DMS 273 treated with DMSO at 0.1 percent for 48 hours (cell line): ENCODE measurements around the gene ARSB.
"Not testable (repeated sequence)": the region's sequence is repeated elsewhere in the genome, so short reads cannot be mapped to it uniquely, and the experiment has no call there.

Source experiments
- DNase-seq: peaks from one replicate; lab custom pipeline; 2025; lab: John Stamatoyannopoulos, UW

Gene ARSB

DNA sequence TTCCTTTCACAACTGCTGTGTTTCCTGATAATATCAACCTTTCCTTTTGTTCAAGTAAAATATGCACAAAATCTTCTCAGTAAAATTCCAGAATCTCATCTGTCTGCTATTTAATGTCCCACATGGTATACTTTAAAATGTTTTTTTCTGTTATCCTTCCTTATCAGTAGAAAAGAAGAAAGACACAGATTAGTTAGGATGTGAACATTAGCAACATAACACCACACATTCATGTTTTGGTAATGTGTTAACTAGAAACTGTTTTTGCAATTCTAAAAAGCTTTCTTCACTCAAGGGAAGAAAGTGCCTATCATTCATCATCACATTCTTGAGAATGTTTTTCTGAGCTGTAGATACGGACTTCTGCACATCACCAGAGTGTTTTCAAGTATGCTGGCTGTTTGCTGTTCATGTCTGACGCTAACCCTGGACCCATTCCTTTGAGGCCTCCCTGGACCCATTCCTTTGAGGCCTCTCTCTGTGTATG lies 10.5 kb upstream of the ARSB start:
- DNase-seq: no peak

DNA sequence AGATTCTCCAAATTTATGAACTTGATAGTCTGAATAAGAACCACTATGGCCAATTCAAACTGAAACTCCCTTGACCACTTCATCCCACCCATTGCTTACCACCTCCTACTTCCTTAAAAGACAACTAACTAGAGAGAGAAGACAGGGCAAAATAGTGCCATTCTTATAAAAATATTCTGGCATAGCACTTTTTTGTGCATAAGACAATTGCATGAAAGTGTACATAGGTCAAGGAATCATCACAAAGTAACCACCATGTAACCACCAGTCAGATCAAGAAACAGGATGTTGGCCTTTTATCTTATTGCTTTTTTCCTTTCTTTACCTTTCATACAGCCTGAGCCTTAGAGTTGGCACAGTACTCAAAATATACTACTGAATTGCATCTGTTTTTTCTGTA lies 8.1 kb upstream of the ARSB start:
- no peak for DNase-seq

DNA sequence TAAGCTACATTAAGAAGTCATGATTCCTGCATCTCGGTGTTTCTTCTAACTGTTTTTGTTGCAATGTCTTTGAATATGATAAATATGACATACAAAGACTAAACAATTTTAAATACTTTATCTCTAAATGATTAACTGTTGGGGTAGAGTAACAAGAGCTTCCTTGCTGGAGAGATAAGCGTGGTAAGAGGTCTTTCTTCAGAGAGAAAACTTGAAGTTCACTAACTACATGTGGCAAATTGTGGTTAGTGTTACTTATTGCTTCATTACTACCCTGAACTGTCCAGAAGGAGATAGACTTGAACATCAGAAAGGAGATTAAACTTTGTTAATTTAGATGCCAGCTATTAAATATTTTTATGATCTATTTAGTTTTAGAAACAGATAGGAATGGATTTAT lies 7.0 kb upstream of the ARSB start:
- no peak for DNase-seq

DNA sequence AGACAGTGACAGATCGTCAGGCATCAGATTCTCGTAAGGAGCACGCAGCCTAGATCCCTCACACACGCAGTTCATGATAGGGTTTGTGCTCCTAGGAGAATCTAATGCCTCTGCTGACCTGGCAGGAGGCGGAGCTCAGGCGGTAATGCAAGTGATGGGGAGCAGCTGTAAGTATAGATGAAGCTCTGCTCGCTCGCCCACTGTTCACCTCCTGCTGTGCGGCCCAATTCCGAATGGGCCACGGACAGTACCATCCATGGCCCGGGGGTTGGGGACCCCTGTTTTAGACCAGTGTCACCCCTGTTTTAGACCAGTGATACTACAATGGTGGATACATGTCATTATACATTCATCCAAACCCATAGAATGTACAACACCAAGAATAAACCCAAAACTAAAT lies 4.0 kb upstream of the ARSB start:
- DNase-seq: no peak

DNA sequence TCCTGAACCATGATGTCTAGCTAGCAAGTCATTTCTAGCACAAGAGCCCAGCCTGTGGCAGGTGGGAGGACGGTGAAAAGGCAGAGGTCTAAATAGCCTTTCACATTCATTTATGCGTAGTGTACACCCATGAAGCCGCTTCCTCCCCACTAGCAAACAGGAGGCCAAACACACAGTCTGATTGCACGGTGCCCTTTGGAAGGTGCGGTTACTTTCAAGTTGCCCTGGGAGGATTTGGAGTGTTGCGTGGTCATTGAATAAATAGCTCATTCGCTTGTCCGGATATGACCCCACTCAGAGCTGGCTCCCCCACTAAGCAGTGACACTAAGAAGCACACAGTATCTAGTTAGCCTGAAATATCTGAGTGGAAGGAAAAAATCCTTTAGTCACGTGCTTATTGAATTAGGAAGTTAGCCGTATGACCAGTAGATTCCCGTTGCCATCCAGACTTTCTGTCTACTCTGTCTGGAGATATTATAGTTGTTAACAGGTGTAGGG lies 664 bp upstream of the ARSB start:
- DNase-seq: no peak

DNA sequence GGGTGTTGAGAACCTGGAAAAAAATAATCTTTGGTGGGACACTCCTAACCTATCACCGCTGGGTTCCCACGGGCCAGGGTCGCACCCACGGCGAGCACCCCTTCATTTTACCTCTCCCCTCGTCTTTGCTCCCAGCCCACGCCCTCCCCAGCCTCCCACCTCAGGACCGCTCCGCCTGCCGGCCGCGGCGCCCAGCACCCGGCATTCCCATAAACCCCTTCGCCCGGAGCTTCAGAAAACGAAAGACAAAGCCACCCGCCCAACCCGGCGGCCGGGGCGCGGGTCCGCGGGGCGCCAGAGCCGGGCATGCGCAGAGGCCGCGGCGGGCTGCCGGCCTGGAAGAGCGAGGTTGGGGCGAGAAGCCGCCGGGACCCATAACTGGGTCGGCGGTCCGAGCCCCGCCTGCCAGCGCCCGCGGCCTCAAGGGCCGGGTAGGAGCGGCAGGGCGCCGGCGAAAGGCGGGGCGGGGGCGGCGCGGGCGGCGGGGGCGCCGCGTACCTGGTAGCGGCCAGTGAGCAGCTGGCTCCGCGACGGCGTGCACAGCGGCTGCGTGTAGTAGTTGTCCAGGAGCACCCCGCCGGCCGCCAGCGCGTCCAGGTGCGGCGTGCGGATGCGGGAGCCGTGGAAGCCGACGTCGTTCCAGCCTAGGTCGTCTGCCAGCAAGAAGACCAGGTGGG lies 533 bp downstream of the ARSB start:
- peak; percentile 70 for DNase-seq

DNA sequence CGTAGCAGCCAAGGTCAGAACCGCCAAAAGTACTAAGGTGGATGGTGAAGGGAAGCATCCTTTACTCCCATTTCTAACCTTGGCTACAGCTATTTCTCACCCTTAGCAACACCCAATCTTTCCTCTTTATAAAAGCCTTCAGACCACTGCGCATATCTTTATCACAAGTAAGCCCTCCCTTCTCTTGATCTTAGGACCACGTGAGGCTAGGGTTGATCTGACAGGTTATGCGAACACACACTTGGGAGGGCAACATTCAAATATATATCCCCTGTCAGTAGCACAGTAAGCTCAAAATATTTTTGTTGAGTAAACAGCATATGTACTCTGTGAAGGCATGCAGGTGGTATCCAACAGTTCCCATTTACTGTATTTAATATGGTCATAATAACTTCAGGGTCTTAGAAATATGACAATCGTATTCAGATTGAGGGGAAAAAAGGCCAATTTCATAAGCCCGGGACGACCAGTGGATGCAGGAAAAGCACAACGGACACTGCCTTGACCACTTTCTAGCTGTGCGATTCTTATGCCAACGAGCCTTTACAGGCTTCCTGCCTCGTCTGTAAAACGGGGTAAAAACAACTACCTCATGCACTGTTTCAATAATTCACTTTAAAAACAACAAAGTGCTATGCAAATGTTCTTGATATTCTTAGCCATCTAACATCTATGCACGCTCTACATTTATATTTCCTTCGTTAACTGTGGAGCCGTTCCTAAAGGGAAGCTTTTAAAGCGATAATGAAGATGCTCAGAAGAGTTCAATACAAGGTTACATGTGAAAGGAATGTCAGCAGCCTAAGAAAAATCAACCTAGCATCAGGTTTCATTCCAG lies 1.3 kb downstream of the ARSB start:
- peak; percentile 70 for DNase-seq

DNA sequence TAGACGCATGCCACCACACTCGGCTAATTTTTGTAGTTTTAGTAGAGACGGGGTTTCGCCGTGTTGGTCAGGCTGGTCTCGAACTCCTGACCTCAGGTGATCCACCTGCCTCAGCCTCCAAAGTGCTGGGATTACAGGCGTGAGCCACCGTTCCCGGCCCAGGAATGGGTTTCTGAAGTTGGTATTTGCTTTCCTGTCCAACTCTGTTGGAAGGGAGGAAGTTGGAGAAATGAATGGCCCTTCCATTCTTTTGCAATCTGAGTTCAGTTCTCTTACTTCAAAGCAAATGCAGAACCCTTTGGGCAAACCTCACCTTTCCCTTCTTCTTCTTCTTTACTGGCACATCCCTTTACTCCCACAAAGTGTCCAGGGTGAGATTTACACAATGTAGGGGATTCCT lies 1.9 kb downstream of the ARSB start:
- DNase-seq: not testable (repeated sequence)

DNA sequence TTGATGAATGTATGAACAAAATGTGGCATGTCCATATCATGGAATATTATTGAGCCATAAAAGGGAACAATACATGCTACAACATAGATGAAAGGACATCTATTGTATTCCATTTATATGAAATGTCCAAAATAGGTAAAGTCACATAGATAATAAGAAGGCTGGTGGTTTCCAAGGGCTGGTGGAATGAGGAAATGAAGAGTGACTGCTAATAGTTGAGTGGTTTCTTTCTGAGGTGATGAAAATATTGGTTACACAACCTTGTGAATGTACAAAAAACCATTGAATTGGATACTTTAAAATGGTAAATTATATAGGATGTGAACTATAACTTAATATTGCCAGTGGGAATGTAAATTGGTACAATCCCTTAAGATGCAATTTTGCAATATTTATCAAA lies 5.2 kb downstream of the ARSB start:
- DNase-seq: no peak

DNA sequence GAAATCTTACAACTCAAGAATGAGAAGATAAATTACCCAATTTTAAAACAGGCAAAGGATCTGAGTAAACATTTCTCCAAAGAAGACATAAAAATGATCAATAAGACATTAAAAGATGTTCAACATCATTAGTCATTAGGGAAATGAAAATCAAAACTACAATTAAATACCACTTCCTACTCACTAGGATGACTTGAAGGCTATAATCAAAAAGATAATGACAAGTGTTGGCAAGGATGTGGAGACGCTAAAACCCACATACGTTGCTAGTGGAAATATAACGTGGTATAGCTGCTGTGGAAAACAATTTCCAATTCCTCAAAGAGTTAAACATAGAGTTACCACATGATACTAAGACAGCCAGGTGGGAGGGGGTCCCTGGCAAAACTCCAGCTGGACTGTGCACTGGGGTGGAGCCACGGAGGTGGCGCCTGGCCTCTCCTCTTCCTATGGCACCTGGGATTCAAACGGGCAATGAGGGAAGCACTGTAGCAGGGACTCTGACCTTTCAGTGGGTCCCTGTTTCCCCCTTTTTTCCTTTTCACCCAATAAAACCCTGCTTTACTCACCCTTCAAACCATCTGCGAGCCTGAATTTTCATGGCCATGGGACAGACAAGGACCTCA lies 5.9 kb downstream of the ARSB start:
- DNase-seq: no peak

DNA sequence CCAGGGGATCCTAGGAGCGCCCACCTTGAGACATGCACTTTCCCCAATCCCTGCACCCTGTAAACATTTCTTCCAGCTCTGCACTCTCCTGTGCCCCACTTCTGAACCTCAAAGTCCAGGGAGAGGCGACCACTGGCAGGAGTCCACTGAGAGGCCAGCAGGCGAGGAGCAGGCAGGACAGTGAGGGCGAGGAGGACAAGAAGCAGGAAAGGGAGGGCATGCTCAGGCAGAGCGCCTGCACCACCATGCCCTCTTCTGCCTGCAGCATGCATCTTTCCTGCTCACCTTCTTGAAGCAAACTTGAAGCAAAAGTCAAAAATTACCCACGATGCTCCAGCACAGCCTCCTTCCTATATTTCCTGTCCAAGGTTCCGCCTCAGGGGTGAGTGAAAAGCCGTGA lies 10.1 kb downstream of the ARSB start:
- DNase-seq: no peak

DNA sequence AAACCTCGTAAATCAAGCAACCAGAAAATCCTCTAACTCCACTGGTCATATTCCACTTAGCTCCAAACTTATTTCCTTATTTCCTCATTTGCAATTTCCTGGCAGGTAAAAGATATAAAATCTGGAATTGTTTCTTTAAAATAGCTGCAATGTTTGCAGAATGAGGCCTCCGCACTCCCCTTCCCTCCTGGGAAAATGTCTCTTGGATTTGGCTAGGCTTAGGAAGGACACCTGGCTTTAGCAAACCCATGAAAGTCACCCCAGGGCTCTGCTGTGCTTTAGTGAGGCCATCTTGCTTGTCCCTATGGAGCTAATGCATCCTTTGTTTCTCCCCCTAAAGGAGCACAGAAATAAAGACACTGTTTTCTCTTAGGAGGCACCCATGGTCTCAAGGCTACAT lies 10.5 kb downstream of the ARSB start:
- DNase-seq: no peak

DNA sequence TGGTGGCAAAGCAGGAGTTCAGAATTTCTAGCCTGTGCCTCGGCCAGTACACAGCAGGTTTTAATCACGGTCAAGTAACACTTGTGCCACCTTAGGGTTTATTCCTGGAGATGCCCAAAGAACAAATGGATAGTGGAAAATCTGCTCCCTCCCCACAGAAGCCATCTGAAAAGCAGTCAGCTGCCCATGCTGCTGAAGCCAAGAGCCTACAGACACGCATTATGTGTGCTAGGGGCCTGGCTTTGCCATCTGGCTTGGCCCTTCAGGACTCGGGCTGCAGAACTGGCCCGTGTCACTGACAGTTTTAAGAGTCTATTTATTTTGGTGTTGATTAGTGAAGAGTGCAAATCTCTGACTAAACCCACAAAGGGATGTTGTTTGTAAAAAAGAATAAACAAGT lies 11.1 kb downstream of the ARSB start:
- DNase-seq: peak; percentile 28

DNA sequence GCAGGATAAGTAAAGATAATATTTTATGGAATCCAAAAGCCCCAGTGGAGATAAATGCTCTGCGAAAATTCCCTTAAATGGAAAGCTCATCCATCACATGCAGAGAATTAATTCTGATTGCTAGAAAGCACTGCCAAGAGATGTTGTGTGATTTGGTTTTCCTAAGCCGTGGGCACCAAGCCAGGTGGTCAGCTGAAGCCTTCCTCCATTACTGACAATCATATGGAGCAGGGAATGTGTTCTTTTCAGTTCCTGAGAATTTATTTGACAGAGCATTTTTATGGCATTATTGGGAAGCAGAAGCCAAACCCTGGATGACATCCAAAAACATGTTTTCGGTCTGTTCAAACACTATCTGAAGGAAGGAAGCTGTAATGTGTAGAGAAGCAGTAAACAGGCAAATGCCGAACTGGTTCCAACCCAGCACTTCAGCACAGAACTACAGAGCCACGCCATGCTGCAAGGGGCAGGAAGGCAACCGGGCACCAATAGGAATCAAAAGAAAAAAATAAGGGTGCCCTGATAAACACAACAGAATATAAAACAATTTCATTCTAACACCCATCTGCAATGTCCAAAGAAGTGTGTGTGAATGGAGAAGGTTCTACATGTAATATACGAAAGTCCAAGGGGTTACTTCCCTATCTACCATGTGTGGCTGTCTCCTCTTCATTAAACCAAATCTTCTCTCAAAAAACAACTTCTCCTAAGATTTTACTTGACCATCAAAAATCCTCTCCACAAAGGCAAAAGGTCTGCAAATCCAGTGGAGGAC lies 12.3 kb downstream of the ARSB start:
- DNase-seq: peak; percentile 12

DNA sequence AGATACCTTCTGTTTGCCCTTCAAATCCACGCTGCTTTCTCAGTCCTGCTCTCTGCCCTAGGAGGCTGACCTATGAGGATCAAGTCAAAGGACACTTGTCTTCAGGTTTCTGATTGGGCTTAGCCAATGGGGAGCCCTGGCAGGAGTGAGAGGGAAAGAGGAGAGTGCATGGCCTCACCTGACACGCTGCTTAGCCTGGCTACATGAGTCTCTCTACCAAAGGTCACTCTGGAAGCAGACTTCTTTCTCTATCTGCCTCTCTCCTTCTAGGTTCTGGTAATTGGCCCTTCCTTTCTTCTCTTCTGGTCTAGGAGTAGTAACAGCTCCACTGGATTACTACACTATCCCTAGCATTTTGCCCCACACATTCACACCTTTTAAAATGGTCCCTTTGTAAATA lies 13.1 kb downstream of the ARSB start:
- DNase-seq: no peak

DNA sequence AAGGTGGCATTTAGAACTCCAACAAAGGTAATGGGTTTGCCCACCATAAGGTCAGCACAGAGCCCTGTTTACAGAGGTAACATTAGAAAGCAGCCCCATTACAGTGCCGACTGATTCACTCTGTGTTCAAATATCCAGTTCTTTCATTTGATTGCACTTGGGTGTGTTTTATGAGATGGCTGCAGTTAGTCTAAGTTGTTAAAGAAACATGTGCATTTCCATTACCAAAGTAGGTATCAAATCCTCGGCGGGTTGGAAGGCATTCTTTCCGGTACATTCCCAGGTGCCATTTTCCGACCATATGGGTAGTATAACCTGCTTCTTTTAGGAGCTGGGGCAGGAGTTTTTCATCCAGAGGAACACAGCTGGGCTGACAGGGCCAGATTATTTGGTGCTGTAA lies 16.3 kb downstream of the ARSB start:
- DNase-seq: no peak

DNA sequence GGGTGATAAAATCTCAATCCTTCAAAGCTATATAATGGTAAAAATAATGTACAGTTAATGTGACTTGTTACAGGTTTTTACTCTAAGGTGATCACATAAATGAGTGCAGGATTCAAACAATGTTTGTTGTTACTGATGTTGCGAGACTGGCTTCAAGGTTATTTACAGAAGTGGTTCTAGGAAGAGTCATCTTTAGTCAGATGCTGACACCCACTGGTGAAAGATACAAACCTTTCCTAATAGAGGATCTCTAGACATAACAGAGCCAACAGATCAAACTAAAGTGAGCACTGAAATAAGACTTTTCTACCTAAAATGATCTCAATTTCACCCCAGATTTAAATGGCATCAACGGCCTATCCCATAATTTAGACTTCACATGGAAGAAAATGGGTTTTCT lies 20.2 kb downstream of the ARSB start:
- DNase-seq: peak; percentile 12

DNA sequence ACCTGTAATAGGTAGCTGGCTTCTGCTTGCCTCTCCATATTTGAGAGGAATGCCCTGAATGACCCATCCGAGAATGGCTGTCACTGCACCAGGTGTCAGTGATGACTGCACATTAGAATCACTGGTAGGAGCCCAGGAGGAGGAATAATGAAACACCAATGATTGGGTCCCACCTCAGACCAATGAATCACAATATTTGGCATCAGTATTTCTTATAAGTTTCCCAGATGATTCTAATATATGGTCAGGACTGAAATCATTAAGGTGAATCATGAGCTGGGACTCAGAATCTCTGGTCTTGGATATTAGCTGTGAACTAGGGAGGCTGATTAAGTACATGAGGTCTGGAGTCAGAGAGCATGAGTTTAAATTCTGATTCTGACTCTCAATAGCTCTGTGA lies 23.4 kb downstream of the ARSB start:
- DNase-seq: no peak

DNA sequence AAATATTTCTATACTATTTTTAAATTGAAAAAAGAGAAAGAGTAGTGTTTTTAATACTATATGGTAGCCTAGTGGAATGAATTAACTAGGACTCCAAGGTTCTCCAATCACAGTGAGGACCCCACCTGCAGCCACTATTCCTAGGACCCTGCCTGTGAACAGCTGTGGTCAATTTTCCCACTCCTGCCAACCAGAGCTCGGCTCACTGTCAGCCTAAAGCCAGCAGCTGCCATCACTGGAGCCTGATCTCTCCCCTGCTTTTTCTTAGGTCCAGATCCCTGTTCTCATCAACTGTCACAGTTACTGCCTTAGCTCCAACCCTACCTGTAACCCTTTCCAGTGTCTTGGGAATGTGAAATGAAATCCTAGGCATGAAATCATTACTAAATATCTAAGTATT lies 25.3 kb downstream of the ARSB start:
- DNase-seq: no peak

DNA sequence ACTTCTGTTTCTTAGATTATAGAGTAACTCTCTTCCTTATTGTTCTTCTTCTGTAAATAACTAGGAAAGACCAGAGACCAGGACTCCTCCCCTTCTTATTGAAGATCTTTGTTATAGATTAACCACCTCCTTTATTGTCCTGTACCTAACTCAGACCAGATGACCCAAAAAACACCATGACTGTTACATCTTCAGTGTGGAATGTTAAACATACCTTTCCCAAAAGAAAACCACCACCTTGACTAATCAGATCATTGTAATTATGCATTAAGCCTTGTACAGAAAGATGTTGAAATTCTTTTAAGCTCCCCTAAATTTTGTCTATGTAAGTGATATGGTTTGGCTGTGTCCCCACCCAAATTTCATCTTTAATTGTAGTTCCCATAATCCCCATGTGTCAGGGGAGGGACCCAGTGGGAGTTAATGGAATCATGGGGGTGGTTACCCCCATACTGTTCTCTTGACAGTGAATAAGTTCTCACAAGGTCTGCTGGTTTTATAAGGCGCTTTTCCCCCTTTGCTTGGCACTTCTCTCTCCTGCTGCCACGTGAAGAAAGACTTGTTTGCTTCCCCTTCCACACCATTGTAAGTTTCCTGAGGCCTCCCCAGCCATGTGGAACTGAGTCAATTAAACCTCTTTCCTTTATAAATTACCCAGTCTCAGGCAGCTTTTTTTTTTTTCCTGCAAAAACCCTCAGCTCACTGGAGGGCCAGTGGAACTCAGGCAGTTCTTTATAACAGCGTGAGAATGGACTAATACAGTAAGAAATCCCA lies 26.3 kb downstream of the ARSB start:
- no peak for DNase-seq

DNA sequence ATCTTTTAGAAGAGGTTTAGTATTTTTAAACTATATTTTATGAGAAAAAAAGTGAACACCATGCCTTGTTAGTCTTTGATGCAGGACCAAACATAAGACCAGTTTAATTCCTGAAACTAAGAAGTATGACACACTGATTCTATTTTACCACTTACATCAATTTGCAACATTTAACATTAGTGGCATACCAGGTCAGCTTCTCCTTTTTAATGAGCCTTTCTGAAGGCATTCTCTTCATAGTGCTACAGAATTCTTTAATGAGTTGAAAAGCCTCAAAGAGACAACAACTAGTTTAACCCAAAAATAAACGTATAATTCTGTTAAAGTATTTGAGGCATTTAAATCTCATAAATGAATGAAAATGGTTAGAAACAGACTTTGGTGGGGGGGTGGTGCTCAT lies 28.2 kb downstream of the ARSB start:
- no peak for DNase-seq
